HuH-7 (cell line): ENCODE measurements around the gene MINDY4.

Source experiments
- DNase-seq: peaks from one replicate; pipeline ENCODE4 v3.0.0; 2011; ENCODE audit warnings: low spot score

Gene MINDY4

DNA sequence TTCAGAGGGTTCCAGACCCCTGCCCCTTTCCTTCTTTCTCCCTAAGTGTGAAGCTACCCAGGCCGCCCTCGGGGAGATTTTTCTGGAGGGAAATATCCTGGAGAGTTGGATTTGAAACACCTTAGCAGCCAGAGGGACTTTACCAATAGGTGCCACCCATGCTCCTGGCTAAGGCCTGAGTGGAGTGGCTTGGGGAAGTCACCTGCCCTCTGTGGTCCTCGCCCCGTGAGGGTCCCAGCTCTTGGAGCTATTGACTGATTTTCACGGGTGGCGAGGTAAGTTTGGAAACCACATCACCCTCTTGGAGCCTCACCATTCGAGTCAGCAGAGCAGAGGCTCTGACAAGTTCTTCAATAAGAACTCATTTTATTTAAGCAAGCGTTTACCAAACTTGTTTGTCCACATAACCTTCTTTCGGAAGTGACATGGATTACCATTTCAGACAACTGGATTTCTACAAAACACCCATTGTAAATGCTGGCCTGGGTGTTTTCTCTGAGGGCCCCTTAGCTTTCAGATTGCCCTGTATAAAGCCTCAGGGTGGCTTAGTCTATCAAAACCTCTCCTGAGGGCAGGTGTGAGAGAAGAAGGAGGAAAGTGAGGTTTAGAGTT is 160.8 kb downstream of the MINDY4 start:
- DNase-seq, result no peak

GRCh38 chr7:30932562-30932961 is 161.3 kb downstream of the MINDY4 start:
- peak; percentile 2 for DNase-seq

GRCh38 chr7:30933124-30933974 is 162.1 kb downstream of the MINDY4 start:
- peak; percentile 1 for DNase-seq

DNA sequence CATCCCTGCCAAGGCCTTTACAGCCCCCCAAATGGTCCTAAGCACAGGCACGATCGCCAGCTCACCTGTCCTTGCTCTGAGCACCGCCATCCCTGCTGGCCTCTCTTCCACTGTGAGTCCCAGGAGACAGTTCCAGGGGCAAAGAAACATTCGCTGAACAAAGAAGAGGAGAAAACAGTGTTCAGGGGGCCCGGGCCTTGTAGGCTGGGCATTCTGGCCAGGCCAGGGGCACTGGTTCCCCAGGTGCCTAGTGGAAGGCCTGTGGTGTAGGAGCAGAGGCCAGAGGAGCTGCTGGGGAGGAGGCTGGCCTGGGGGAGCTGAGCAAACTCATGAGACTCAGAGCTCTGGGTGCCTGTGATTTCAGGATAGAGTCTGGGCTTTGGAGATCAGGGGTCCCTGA is 163.0 kb downstream of the MINDY4 start:
- DNase-seq, result peak; percentile 4

GRCh38 chr7:30934732-30935568 is 163.7 kb downstream of the MINDY4 start:
- DNase-seq, result peak; percentile 0

GRCh38 chr7:30935569-30935877 is 164.3 kb downstream of the MINDY4 start:
- DNase-seq, result no peak

DNA sequence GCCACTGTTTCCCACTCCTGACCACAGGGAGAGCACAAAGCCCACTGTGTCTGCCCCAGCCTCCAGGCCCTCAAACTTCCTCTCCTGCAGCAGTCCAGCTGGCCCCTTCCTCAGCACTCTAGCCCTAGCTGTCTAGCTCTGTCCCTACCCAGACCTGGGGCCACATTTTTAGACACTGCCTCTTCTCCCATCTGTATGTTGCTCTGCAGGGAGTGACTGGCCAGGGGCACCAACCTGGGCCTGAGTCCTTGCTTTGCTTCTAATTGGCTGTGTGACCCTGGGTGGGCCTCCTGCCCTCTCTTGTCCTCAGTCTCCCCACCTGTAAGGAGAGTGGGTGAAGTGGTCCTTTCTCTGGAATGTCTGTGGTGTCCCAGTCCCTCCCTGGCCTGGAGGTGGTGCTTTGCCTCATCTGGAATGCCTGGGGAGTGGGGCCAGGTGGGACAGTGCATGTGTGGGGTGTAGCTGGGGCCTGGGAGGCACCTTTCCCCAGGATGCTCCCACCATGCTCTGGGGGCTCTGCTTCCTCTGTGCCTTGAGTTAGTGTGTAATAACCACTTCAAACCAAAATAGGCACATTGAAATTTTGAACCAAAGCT is 165.5 kb downstream of the MINDY4 start:
- DNase-seq, result peak; percentile 3

- DNase-seq, result no peak
These were observed 166.2 kb downstream of the MINDY4 start for GRCh38 chr7:30937416-30937815.

- DNase-seq, result peak; percentile 89
These were observed 167.5 kb downstream of the MINDY4 start for GRCh38 chr7:30938435-30939316.

DNA sequence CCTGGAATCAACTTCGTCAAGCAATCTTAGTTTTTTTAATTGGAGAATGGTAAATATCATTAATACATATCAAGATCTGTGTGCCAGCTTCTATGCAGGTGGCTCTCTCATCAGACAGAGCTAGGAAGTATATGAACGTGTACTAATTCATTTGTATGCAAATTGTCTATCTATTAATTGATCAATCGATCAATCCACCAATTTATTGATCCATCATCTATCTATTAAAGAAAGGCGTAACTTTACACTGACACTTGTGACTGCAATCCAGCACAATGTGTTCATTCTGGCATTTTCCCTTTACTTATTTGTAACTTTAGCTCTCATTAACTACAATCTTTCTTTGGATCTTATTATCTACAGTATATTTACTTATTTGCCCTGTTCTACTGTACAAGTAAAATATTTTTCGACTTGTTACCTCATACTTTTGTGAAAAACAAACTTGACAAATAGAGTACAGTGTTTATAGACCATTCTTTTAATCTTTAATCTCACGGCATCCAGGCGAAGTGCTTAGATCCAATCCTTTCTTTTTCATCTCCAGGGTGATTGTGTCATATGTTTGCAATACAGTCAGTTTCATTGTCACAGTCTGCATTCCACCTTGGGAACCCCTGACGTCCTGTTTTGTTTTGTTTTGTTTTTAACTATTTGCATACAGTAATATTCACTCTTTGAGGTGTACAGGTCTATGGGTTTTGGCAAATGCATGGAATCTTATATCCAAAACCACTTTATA is 170.5 kb downstream of the MINDY4 start:
- DNase-seq, result peak; percentile 4
